Mesothelial cell of epicardium (in vitro differentiated cells): Measurements from ENCODE around the gene CSH1. TPM values are rescaled to one million over a fixed set of nuclear protein-coding genes. Genes with fewer than 3 reads are reported as not detected.

ENCODE experiments used
- DNase-seq, 2 experiments: peaks; one replicate each; pipeline ENCODE4 v3.0.0; 2021; ENCODE audit warnings: low spot score in 2 of 2; ENCODE audit not compliant: unreplicated experiment in 2 of 2
- H3K27ac Mint-ChIP-seq: 2 replicates; pipeline ENCODE4 v1.8.0; 2021; ENCODE audit warnings: mixed read lengths
- H3K27me3 Mint-ChIP-seq: 2 replicates; pipeline ENCODE4 v1.8.0; 2021; ENCODE audit warnings: low read depth, mixed read lengths
- H3K36me3 Mint-ChIP-seq: 2 replicates; pipeline ENCODE4 v1.8.0; 2021; ENCODE audit warnings: mixed read lengths
- H3K4me1 Mint-ChIP-seq: 2 replicates; pipeline ENCODE4 v1.8.0; 2021; ENCODE audit warnings: mixed read lengths
- H3K4me3 Mint-ChIP-seq: 2 replicates; pipeline ENCODE4 v1.8.0; 2021; ENCODE audit warnings: mild to moderate bottlenecking, moderate library complexity, mixed read lengths
- H3K9me3 Mint-ChIP-seq: 2 replicates; pipeline ENCODE4 v1.8.0; 2021; ENCODE audit warnings: mixed read lengths
- total RNA-seq: library from RNA; stranded (reverse); gene quantifications from 3 replicates; pipeline ENCODE4 v1.2.1, GENCODE V29; 2021
- TF ChIP-seq, protein P1 (sequence below): fragments of 200-600 bp; sonication (generic); IDR thresholded peaks from one replicate; pipeline ENCODE4 v1.5.0; 2021; ENCODE audit warnings: antibody characterized with exemption; ENCODE audit not compliant: unreplicated experiment

Gene CSH1
- total RNA-seq, 1 donor from 2014 or later, result not detected

DNA sequence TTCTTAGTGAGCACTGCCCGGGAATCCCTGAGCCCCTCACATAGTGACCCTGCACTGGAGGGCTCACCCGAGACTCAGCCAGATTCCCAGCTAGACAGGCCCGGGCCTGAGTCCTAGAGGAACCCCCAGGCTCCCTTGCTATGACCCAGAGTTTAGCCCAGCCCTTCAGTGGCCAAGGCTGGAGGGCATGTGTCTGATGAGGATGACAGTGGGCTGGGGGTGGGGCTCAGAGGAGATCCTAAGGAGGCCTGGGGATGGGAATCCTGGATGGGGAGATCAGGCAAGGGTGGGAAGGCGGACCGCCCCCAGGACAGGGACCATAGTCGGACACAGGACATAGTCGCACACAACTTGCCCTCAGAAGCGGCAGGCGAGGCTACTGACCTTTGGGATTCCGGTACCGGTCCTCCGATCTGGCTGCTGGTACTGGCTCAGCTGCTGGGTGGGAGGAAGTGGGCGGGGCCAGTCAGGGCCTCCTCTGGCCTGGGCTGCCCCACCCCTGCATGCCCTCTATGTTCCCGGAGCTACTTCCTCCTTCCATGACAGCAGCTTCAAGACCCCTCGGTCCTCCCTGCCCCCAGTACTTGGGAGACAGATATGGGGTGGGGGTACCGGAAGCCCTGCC is 34.7 kb upstream of the CSH1 start:
- DNase-seq, result no peak
- no peak overlapping the region for H3K4me3 Mint-ChIP-seq
- no peak overlapping the region for H3K27ac Mint-ChIP-seq
- peaks cover under 1% of the 10 kb centered on the region for H3K27me3 Mint-ChIP-seq
- H3K9me3 Mint-ChIP-seq, result no peaks in the 10 kb centered on the region
- no peaks in the 10 kb centered on the region for H3K36me3 Mint-ChIP-seq
- TF ChIP-seq, protein P1, sequence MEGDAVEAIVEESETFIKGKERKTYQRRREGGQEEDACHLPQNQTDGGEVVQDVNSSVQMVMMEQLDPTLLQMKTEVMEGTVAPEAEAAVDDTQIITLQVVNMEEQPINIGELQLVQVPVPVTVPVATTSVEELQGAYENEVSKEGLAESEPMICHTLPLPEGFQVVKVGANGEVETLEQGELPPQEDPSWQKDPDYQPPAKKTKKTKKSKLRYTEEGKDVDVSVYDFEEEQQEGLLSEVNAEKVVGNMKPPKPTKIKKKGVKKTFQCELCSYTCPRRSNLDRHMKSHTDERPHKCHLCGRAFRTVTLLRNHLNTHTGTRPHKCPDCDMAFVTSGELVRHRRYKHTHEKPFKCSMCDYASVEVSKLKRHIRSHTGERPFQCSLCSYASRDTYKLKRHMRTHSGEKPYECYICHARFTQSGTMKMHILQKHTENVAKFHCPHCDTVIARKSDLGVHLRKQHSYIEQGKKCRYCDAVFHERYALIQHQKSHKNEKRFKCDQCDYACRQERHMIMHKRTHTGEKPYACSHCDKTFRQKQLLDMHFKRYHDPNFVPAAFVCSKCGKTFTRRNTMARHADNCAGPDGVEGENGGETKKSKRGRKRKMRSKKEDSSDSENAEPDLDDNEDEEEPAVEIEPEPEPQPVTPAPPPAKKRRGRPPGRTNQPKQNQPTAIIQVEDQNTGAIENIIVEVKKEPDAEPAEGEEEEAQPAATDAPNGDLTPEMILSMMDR, result no peak
- H3K4me1 Mint-ChIP-seq, result no peaks in the 10 kb centered on the region

DNA sequence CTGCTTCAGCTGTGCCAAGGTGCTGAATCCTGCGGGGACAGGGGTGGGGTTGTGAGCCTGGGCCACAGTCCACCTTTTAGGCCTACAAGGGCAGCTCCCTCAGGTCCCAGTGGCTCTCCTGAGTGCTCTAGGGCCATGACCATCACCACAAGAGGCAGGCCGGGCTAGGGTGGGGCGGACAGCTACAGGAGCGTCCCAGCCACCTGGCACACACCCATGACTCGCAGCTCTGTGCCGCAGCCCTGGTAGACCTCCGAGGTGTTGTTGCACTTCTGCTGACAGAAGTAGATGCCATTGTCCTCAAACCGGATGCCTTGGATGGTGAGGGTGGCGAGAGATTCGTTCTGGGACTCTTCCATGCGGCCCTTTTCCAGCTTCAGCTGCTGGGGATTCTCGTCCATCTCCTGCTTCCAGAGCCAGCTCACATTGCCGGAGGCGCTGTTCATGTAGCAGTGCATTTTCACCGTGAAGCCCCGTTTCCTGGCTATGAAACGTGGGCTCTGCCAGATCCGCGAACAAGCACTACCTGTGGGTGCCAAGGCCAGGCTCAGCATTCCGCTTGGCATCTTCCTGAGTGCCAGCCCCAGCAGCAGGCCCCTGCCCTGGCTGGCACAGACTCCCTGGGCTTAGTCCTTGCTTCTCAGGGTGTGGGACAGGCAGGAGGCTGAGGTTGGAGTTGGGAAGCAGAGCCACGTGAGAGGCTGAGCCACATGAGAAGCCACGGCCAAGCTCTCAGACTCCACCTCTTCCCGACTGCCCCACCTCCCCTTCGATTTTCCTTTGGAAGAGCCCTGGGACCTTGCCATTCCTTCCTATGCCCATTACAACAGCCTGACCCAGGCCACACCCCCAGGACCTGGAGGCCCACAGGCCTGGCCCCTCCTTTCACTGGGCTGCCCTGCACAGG is 33.7 kb upstream of the CSH1 start:
- H3K9me3 Mint-ChIP-seq, result no peaks in the 10 kb centered on the region
- H3K27ac Mint-ChIP-seq, result no peak overlapping the region
- no peaks in the 10 kb centered on the region for H3K36me3 Mint-ChIP-seq
- no peaks in the 10 kb centered on the region for H3K27me3 Mint-ChIP-seq
- no peaks in the 10 kb centered on the region for H3K4me1 Mint-ChIP-seq
- H3K4me3 Mint-ChIP-seq, result no peak overlapping the region
- no peak for DNase-seq
- TF ChIP-seq, protein P1, result no peak

DNA sequence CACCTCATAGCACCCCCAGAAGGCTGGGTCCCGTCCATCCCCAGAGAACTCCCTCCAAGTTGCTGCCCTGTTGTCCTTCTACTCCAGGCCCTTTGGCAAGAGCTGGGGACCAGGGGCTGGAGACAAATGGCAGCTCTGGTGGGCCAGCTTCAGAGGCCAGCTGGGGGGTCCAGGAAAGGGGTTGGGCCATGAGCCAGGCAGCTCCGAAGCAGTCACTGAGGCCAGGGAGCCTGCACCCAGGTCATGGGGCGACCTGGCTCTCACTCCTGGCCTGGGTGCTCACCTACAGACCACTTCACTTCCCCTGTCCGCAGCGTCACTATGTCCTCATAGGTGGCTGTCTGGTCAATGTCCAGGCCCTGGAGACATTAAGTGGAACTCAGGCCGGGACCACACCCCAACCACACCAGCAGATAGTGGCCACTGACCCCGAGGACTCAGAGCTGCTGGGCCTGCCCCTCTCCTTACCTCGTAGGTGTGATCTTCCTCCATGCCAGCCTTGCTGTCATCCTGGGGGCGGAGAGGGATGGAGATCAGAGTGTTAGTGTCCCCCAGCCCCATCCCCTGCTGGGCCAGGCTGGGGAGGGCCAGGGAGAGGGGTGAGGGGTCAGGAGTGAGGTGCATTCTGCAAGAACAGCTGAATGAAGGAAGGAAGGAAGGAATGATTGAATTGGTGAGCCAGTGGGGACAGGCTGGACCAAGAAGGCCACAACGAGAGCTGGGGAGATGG is 32.8 kb upstream of the CSH1 start:
- no peaks in the 10 kb centered on the region for H3K27me3 Mint-ChIP-seq
- DNase-seq, result no peak
- H3K4me1 Mint-ChIP-seq, result no peaks in the 10 kb centered on the region
- H3K4me3 Mint-ChIP-seq, result no peak overlapping the region
- no peaks in the 10 kb centered on the region for H3K9me3 Mint-ChIP-seq
- H3K27ac Mint-ChIP-seq, result no peak overlapping the region
- TF ChIP-seq, protein P1, result no peak
- no peaks in the 10 kb centered on the region for H3K36me3 Mint-ChIP-seq

DNA sequence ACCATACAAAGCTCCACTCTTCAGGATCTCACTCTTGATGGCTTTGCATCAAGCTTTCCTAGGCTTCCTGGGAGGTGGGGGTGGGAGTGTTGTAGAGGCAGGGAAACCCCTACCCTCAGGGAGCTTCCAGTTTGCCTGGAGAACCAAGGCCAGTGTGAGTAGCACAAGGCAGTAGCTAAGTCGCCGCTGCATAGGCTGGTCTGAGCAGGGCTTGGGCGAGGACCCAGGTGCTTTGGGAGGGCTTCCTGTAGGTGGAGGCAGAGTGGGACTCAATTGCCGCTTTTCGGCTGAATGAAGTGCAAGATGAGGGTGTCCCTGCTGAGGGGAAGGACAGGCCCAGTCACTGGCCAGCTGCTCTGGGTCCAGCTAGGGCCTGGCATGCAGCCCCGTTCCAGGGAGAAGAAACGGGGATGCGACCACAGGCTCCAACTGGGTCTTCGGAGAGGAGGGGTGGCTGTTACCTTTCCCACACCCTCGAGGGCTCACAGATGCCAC is 31.8 kb upstream of the CSH1 start:
- no peak for DNase-seq
- H3K36me3 Mint-ChIP-seq, result no peaks in the 10 kb centered on the region

More for the DNA sequence above, 31.8 kb upstream of the CSH1 start:
- no peaks in the 10 kb centered on the region for H3K9me3 Mint-ChIP-seq
- no peaks in the 10 kb centered on the region for H3K4me1 Mint-ChIP-seq
- no peaks in the 10 kb centered on the region for H3K27me3 Mint-ChIP-seq
- H3K27ac Mint-ChIP-seq, result no peak overlapping the region
- TF ChIP-seq, protein P1, result no peak
- H3K4me3 Mint-ChIP-seq, result no peak overlapping the region
